HEK293 (cell line): Measurements from ENCODE around the gene TAS1R1.

Experiments used
- CTCF ChIA-PET: fragments of 350-600 bp; formaldehyde crosslinking; extraction: SDS; loops from one replicate; lab custom pipeline; 2021; ENCODE audit warnings: antibody characterized with exemption; lab: Yijun Ruan, JAX
- POLR2A ChIA-PET: fragments of 300-600 bp; formaldehyde crosslinking; extraction: SDS; loops from one replicate; lab custom pipeline; 2020; ENCODE audit warnings: antibody characterized with exemption, inconsistent platforms; lab: Yijun Ruan, JAX
- H3K27ac ChIP-seq: fragments of 200-500 bp; sonication (Bioruptor generic); 2 replicates; pipeline ENCODE4 v1.5.1; 2014; ENCODE audit warnings: low read depth, low read length, control low read depth, inconsistent platforms; ENCODE audit errors: extremely low read depth
- H3K36me3 ChIP-seq, 2 experiments: fragments of 200-500 bp in 1 of 2; sonication (Bioruptor generic) in 1 of 2; 1 replicate in 1 of 2; 2 replicates in 1 of 2; pipeline ENCODE4 v1.5.1; 2014 to 2017; ENCODE audit warnings: inconsistent platforms in 2 of 2, low read length in 2 of 2; ENCODE audit not compliant: control insufficient read depth in 2 of 2, insufficient read depth in 1 of 2
- H3K4me1 ChIP-seq: fragments of 200-500 bp; sonication (Bioruptor generic); 2 replicates; pipeline ENCODE4 v1.5.1; 2014; ENCODE audit warnings: mild to moderate bottlenecking, low read length, inconsistent platforms; ENCODE audit not compliant: control insufficient read depth, insufficient read depth
- H3K4me3 ChIP-seq: 2 replicates; pipeline ENCODE4 v1.5.1; 2011; ENCODE audit warnings: low read depth, mild to moderate bottlenecking, control low read depth, low read length, moderate library complexity
- H3K9me3 ChIP-seq: fragments of 200-500 bp; sonication (Bioruptor generic); 2 replicates; pipeline ENCODE4 v1.5.1; 2014; ENCODE audit warnings: low read depth, low read length, inconsistent platforms; ENCODE audit not compliant: control insufficient read depth, insufficient read depth
- GFI1B ChIP-seq: fragments of 450-650 bp; formaldehyde crosslinking; IDR thresholded peaks from 2 replicates; pipeline ENCODE4 v1.5.1; 2016; ENCODE audit warnings: missing biosample characterization, missing genetic modification characterization
- GLIS1 ChIP-seq: fragments of 450-650 bp; formaldehyde crosslinking; IDR thresholded peaks from 2 replicates; pipeline ENCODE4 v1.5.1; 2016; ENCODE audit warnings: missing biosample characterization, missing genetic modification characterization
- GLIS2 ChIP-seq: fragments of 450-650 bp; formaldehyde crosslinking; IDR thresholded peaks from 2 replicates; pipeline ENCODE4 v1.5.1; 2016; ENCODE audit warnings: missing biosample characterization, missing genetic modification characterization
- KLF9 ChIP-seq: fragments of 450-650 bp; formaldehyde crosslinking; IDR thresholded peaks from 2 replicates; pipeline ENCODE4 v1.5.1; 2016; ENCODE audit warnings: missing biosample characterization, missing genetic modification characterization, low read depth
- PATZ1 ChIP-seq: fragments of 450-650 bp; formaldehyde crosslinking; IDR thresholded peaks from 2 replicates; pipeline ENCODE4 v1.5.1; 2016; ENCODE audit warnings: missing biosample characterization, missing genetic modification characterization
- PRDM1 ChIP-seq: fragments of 450-650 bp; formaldehyde crosslinking; IDR thresholded peaks from 2 replicates; pipeline ENCODE4; 2016; ENCODE audit warnings: missing biosample characterization, missing genetic modification characterization
- PRDM10 ChIP-seq: fragments of 450-650 bp; formaldehyde crosslinking; IDR thresholded peaks from 2 replicates; pipeline ENCODE4 v1.5.1; 2016; ENCODE audit warnings: missing biosample characterization, missing genetic modification characterization
- RBAK ChIP-seq: fragments of 450-650 bp; formaldehyde crosslinking; IDR thresholded peaks from 2 replicates; pipeline ENCODE4 v1.5.1; 2016; ENCODE audit warnings: missing biosample characterization, missing genetic modification characterization
- SALL2 ChIP-seq: fragments of 450-650 bp; formaldehyde crosslinking; IDR thresholded peaks from 2 replicates; pipeline ENCODE4 v1.5.0; 2017; ENCODE audit warnings: missing biosample characterization, mild to moderate bottlenecking, missing genetic modification characterization, borderline replicate concordance
- SP2 ChIP-seq: fragments of 450-650 bp; formaldehyde crosslinking; IDR thresholded peaks from 2 replicates; pipeline ENCODE4 v1.5.1; 2016; ENCODE audit warnings: missing biosample characterization, missing genetic modification characterization
- SP3 ChIP-seq: fragments of 450-650 bp; formaldehyde crosslinking; IDR thresholded peaks from 2 replicates; pipeline ENCODE4 v1.5.1; 2016; ENCODE audit warnings: missing biosample characterization, missing genetic modification characterization
- ZBTB10 ChIP-seq: fragments of 450-650 bp; formaldehyde crosslinking; IDR thresholded peaks from 2 replicates; pipeline ENCODE4 v1.5.1; 2016; ENCODE audit warnings: missing biosample characterization, missing genetic modification characterization
- ZBTB26 ChIP-seq: fragments of 450-650 bp; formaldehyde crosslinking; optimal IDR thresholded peaks from 2 replicates; pipeline ENCODE3; 2016; ENCODE audit warnings: missing biosample characterization, mild to moderate bottlenecking, missing genetic modification characterization
- ZEB2 ChIP-seq: fragments of 450-650 bp; formaldehyde crosslinking; IDR thresholded peaks from 2 replicates; pipeline ENCODE4 v1.5.1; 2016; ENCODE audit warnings: missing biosample characterization, missing genetic modification characterization
- ZFHX2 ChIP-seq: fragments of 450-650 bp; formaldehyde crosslinking; conservative IDR thresholded peaks from 2 replicates; pipeline ENCODE4 v1.5.1; 2016; ENCODE audit warnings: missing biosample characterization, missing genetic modification characterization
- ZNF133 ChIP-seq: fragments of 450-650 bp; formaldehyde crosslinking; IDR thresholded peaks from 2 replicates; pipeline ENCODE4 v1.5.1; 2016; ENCODE audit warnings: missing biosample characterization, missing genetic modification characterization
- ZNF302 ChIP-seq: fragments of 450-650 bp; formaldehyde crosslinking; IDR thresholded peaks from 2 replicates; pipeline ENCODE4 v1.5.1; 2016; ENCODE audit warnings: missing biosample characterization, missing genetic modification characterization, low read depth
- ZNF335 ChIP-seq: fragments of 450-650 bp; formaldehyde crosslinking; conservative IDR thresholded peaks from 2 replicates; pipeline ENCODE4 v1.5.1; 2016; ENCODE audit warnings: missing biosample characterization, missing genetic modification characterization
- ZNF449 ChIP-seq: fragments of 450-650 bp; formaldehyde crosslinking; IDR thresholded peaks from 2 replicates; pipeline ENCODE4 v1.5.1; 2017; ENCODE audit warnings: missing biosample characterization, mild to moderate bottlenecking, missing genetic modification characterization, moderate library complexity
- ZNF664 ChIP-seq: fragments of 450-650 bp; formaldehyde crosslinking; IDR thresholded peaks from 2 replicates; pipeline ENCODE4 v1.5.1; 2016; ENCODE audit warnings: missing biosample characterization, missing genetic modification characterization
- ZNF701 ChIP-seq: fragments of 450-650 bp; formaldehyde crosslinking; IDR thresholded peaks from 2 replicates; pipeline ENCODE4 v1.5.1; 2016; ENCODE audit warnings: missing biosample characterization, missing genetic modification characterization
- ZNF837 ChIP-seq: fragments of 450-650 bp; formaldehyde crosslinking; IDR thresholded peaks from 2 replicates; pipeline ENCODE4 v1.5.1; 2016; ENCODE audit warnings: missing biosample characterization, missing genetic modification characterization

TAS1R1 gene

GRCh38 chr1:6614019-6614928 lies 59.2 kb downstream of the TAS1R1 start (continued):
- no peak for TF ChIP-seq ZBTB10 (tag by site-specific recombination)
- TF ChIP-seq SP2, result peak; percentile 42
- no peak for TF ChIP-seq ZNF302 (tag by site-specific recombination)
- no peak for TF ChIP-seq ZNF449 (tag by site-specific recombination)
- TF ChIP-seq GLIS2 (tag by site-specific recombination), result peak; percentile 43; the same call in 1 of the 2 replicates
- TF ChIP-seq KLF9 (tag by site-specific recombination), result peak; percentile 10; the same call in 1 of the 2 replicates
- TF ChIP-seq ZNF133 (tag by site-specific recombination), result no peak
- TF ChIP-seq PRDM1 (tag by site-specific recombination), result no peak
- TF ChIP-seq GFI1B, result no peak
- TF ChIP-seq SALL2 (tag by site-specific recombination), result no peak
- TF ChIP-seq ZNF837 (tag by site-specific recombination), result no peak

GRCh38 chr1:6614929-6615785 lies 60.0 kb downstream of the TAS1R1 start:
- H3K36me3 ChIP-seq, result peaks cover 20 to 38% of the 10 kb centered on the region in 2 experiments; a peak in 2 of 3 replicates
- H3K9me3 ChIP-seq, result no peaks in the 10 kb centered on the region
- ChIA-PET CTCF (no interaction called here), POLR2A (interaction anchor here (0.6 to 1.0 kb wide), 4 partner anchors 11 to 59 kb away, joined by 3 to 6 read pairs (median 4); no protein-coding TSS in a partner anchor)
- no peaks in the 10 kb centered on the region for H3K4me1 ChIP-seq
- H3K4me3 ChIP-seq, result peak overlapping the region; percentile 88
- H3K27ac ChIP-seq, result peak overlapping the region; percentile 54
- peak; percentile 19; the same call in 1 of the 2 replicates for TF ChIP-seq SP2
- 0 out of 2 replicates have a peak, but pooled peaks have one; percentile 32 for TF ChIP-seq PRDM10 (tag by site-specific recombination)
- peak; percentile 19; the same call in 1 of the 2 replicates for TF ChIP-seq SP3 (tag by site-specific recombination)
- peak; percentile 65 for TF ChIP-seq ZBTB26 (tag by site-specific recombination)
- no peak for TF ChIP-seq RBAK
- TF ChIP-seq ZNF701 (tag by site-specific recombination), result no peak
- TF ChIP-seq ZFHX2 (tag by site-specific recombination), result peak; percentile 77
- TF ChIP-seq GLIS1, result peak; percentile 33
- no peak for TF ChIP-seq ZNF664 (tag by site-specific recombination)
- TF ChIP-seq ZNF335 (tag by site-specific recombination), result 0 out of 2 replicates have a peak, but pooled peaks have one; percentile 36
- TF ChIP-seq ZEB2 (tag by site-specific recombination), result peak; percentile 23; the same call in 1 of the 2 replicates
- TF ChIP-seq PATZ1, result peak; percentile 58; the same call in 1 of the 2 replicates
